ENCODE measurements around the gene POMT1.
A peak's percentile ranks its signal among the peaks of the same experiment; 100 is the strongest.
"Not testable (repeated sequence)": the region's sequence is repeated elsewhere in the genome, so short reads cannot be mapped to it uniquely, and the experiment has no call there.

Gene POMT1

GRCh38 chr9:131502781-131503625, at the start of gene POMT1:
Gene POMT1 (plus strand): TSS chr9:131502918. CDS start chr9:131504219, 1,301 bp downstream.
- DNase-seq, result peak; percentile 92 to 93

GRCh38 chr9:131454028-131454427, 48.7 kb upstream of the POMT1 start:
- DNase-seq, result no peak

- not testable (repeated sequence) for DNase-seq
These were observed 47.1 kb upstream of the POMT1 start for GRCh38 chr9:131455655-131456054.

GRCh38 chr9:131457746-131458145, 45.0 kb upstream of the POMT1 start:
- DNase-seq, result no peak

GRCh38 chr9:131459056-131459455, 43.7 kb upstream of the POMT1 start:
- no peak for DNase-seq

GRCh38 chr9:131461166-131461565, 41.6 kb upstream of the POMT1 start:
- no peak for DNase-seq

- DNase-seq, result no peak
These were observed 38.2 kb upstream of the POMT1 start for GRCh38 chr9:131464354-131465000.

GRCh38 chr9:131465401-131465800, 37.3 kb upstream of the POMT1 start:
- no peak for DNase-seq

GRCh38 chr9:131467214-131467935, 35.3 kb upstream of the POMT1 start:
- DNase-seq, result no peak

GRCh38 chr9:131468031-131468430, 34.7 kb upstream of the POMT1 start:
- no peak for DNase-seq

- DNase-seq, result no peak
These were observed 33.4 kb upstream of the POMT1 start for GRCh38 chr9:131469356-131469755.

- no peak for DNase-seq
These were observed 32.8 kb upstream of the POMT1 start for GRCh38 chr9:131469951-131470350.

- DNase-seq, result no peak
These were observed 32.1 kb upstream of the POMT1 start for GRCh38 chr9:131470581-131470991.

- not testable (repeated sequence) for DNase-seq
These were observed 30.6 kb upstream of the POMT1 start for GRCh38 chr9:131472085-131472484.

GRCh38 chr9:131473198-131473885, 29.4 kb upstream of the POMT1 start:
- DNase-seq, result no peak

- DNase-seq, result no peak
These were observed 28.8 kb upstream of the POMT1 start for GRCh38 chr9:131473891-131474290.

- DNase-seq, result no peak
These were observed 28.0 kb upstream of the POMT1 start for GRCh38 chr9:131474711-131475110.

GRCh38 chr9:131475111-131475955, 27.4 kb upstream of the POMT1 start:
- no peak for DNase-seq

GRCh38 chr9:131475956-131476776, 26.6 kb upstream of the POMT1 start:
- no peak for DNase-seq

- no peak for DNase-seq
These were observed 25.9 kb upstream of the POMT1 start for GRCh38 chr9:131476777-131477345.

GRCh38 chr9:131477367-131477766, 25.4 kb upstream of the POMT1 start:
- no peak for DNase-seq

All from CD4-positive, alpha-beta T cell treated with Interleukin-1 beta for 1 hour (primary cell).